ENCODE data around the gene WDR13.
"Not testable (repeated sequence)": the region's sequence is repeated elsewhere in the genome, so short reads cannot be mapped to it uniquely, and the experiment has no call there.

WDR13 gene

DNA sequence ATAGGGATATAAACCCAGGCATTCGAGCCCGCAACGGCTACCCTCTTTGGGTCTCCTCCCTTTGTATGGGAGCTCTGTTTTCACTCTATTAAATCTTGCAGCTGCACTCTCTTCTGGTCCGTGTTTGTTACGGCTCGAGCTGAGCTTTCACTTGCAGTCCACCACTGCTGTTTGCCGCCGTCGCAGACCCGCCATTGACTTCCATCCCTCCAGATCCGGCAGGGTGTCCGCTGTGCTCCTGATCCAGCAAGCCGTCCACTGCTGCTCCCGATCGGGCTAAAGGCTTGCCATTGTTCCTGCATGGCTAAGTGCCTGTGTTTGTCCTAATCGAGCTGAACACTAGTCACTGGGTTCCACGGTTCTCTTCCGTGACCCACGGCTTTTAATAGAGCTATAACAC, 57.5 kb downstream of the WDR13 start:
- DNase-seq (ENCODE audit: low read depth in 2 of 2) = not testable (repeated sequence)

All from fibroblast of skin of left quadriceps (primary cell).